AG04449 (cell line): ENCODE data around the gene RIMOC1.
A peak's percentile ranks its signal among the peaks of the same experiment; 100 is the strongest.

ENCODE experiments used
- CTCF ChIA-PET: fragments of 350-600 bp; formaldehyde crosslinking; extraction: SDS; loops from one replicate; lab custom pipeline; 2021; ENCODE audit warnings: antibody characterized with exemption; lab: Yijun Ruan, JAX
- POLR2A ChIA-PET: fragments of 400-600, 350-600 bp; formaldehyde crosslinking; extraction: SDS; loops from one replicate; lab custom pipeline; 2020; ENCODE audit warnings: antibody characterized with exemption, inconsistent platforms; lab: Yijun Ruan, JAX
- DNase-seq: peaks from one replicate; pipeline ENCODE4 v3.0.0-alpha.2; 2010; ENCODE audit warnings: low read depth, low spot score
- H3K4me3 ChIP-seq: 2 replicates; pipeline ENCODE4 v1.5.1; 2011; ENCODE audit warnings: low read depth, mild to moderate bottlenecking, control low read depth, low read length
- TF ChIP-seq, protein P1 (sequence below): IDR thresholded peaks from one replicate; pipeline ENCODE4 v1.5.1; 2011; ENCODE audit warnings: mild to moderate bottlenecking, moderate library complexity, low read length, control low read depth, inconsistent platforms; ENCODE audit not compliant: insufficient read depth; ENCODE audit errors: missing control alignments

RIMOC1 gene

DNA sequence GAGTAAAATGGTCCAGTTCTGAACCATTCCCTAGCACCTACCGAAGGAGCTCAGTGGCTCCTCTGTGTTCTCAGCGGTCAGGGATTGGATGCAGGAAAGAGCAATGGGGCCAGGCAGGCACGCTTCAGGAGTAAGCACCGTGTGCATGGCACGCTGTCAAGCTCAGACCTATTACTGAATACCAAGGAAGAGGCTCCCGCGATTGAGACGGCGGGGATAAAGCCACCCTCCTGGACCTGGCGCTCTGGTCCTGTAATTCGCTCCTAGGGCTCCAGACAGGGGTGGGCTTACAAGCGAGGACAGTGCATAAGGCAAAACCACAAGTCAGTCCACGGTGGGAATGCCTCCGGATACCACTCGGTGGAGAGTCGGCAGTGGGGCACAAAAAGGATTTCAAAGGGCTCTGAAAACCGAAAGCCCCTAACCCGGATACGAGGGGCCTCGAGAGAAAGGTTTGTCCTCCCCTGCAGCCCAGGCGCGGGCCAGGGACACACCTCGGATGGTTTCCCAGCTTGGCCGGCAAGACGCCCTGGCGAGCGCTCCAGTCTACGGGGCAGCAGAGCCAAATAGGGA, 34.9 kb upstream of the RIMOC1 start:
- CTCF ChIA-PET: interaction anchor here (1.0 to 6.0 kb wide), 4 partner anchors 13 to 898 kb away, joined by 4 to 49 read pairs (median 5); no protein-coding TSS in a partner anchor
- DNase-seq: no peak
- POLR2A ChIA-PET: interaction anchor here (1.0 kb wide), 2 partner anchors 35 to 57 kb away, joined by 3 to 7 read pairs; partner anchors contain the start of gene RIMOC1
- TF ChIP-seq, protein P1, sequence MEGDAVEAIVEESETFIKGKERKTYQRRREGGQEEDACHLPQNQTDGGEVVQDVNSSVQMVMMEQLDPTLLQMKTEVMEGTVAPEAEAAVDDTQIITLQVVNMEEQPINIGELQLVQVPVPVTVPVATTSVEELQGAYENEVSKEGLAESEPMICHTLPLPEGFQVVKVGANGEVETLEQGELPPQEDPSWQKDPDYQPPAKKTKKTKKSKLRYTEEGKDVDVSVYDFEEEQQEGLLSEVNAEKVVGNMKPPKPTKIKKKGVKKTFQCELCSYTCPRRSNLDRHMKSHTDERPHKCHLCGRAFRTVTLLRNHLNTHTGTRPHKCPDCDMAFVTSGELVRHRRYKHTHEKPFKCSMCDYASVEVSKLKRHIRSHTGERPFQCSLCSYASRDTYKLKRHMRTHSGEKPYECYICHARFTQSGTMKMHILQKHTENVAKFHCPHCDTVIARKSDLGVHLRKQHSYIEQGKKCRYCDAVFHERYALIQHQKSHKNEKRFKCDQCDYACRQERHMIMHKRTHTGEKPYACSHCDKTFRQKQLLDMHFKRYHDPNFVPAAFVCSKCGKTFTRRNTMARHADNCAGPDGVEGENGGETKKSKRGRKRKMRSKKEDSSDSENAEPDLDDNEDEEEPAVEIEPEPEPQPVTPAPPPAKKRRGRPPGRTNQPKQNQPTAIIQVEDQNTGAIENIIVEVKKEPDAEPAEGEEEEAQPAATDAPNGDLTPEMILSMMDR: no peak
- H3K4me3 ChIP-seq: peak overlapping the region; percentile 83

DNA sequence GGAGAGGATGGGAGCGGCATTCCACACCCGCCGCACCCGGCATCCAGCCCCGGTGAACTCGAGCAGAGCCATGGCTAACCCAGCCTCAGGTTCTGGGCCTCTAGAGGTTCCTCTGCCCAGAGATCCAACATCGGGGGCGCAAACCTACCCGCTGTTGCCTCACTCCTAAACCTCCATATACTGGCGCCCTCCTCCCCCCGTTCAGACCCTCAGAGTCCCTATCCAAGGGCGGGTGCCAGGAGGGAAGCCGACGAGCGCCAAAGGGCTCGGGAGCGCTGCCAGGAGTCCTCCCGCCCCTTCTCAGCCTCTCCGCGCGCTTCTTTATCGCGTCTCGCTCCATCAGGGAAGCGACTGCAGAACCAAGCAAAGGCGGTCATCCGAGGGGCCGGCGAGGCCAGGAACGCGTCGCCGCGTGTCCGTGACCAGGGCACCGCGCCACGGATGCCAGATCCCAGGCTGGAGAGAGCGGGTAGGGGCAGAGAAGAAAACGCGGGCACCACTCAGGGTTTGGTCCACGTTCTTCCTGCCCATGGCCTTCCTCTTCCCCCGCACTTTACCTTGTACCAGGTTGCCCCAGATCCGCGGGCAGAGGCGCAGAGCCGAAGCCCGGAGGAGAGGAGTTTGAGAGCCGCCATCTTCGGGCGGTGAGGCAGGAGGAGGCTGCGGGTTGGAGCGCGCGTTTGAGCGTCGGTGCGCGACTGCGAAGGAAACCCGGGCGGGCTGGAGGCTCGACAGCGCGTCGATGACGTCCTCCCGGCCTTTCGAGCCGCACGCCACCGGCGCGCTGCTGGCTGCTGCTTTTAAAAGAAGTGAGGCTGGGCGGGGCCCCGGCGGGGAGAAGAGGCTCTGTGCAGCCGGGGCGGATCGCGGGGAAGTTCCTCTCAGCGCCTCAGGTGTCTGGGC, 34.2 kb upstream of the RIMOC1 start, which contains the start of gene OXCT1:
Gene OXCT1, minus strand, starts transcription at position 702 of the 903 bp plus-strand sequence. Its CDS starts 67 bp downstream, at position 635.
- ChIA-PET POLR2A (interaction anchor here (1.0 kb wide), 1 partner anchor 34 kb away, joined by 7 read pairs; the partner anchor contains the start of gene RIMOC1), CTCF (interaction anchor here (1.0 to 6.0 kb wide), 3 partner anchors 13 to 897 kb away, joined by 4 to 49 read pairs (median 6); no protein-coding TSS in a partner anchor)
- TF ChIP-seq, protein P1: no peak
- no peak for DNase-seq
- peak within 1 kb of the TSS; percentile 83 for H3K4me3 ChIP-seq

DNA sequence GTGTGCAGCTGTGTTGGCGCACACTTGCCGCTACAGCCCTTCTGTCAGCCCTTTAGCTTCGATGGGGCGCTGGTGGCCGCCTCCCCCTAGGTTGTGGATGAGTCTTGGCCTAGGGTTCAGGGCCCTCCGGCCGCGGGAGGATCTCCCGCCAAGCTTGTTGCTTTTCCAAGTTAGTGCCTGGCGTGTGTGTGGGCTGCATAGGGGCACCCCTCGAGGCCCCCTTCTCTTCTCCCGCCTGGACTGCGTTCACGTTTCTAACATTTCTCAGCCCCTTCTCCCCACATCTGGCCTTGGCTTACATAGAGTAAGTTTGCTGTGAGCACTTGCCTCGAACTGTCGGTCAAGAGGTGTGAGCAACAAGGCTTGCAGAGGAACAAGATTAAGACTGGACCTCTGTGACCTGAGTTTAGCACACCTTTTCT, 33.5 kb upstream of the RIMOC1 start:
- POLR2A ChIA-PET: no interaction called here
- peak overlapping the region; percentile 83 for H3K4me3 ChIP-seq
- TF ChIP-seq, protein P1: no peak
- CTCF ChIA-PET: interaction anchor here (1.9 kb wide), 1 partner anchor 186 kb away, joined by 6 read pairs; no protein-coding TSS in a partner anchor
- no peak for DNase-seq

DNA sequence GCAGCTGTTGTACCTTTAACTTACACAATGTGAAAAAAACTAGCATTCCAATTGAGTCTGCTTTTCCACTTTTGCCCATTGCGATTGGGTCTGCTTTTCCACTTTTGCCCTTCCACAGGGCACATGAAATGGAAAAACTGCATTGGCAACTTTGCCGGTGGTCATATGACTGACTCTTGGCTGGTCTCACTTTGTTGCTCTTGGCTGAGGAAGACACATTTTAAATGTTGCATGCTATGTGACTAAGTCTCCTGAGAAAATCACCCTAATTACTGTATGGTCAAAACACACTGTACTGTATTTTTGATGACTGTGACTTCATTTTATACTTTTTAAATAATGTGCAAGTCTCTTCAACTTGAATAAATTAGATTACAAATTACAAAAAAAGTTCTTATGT, 32.3 kb upstream of the RIMOC1 start:
- TF ChIP-seq, protein P1: no peak
- ChIA-PET POLR2A (no interaction called here), CTCF (interaction anchor here (1.9 kb wide), 1 partner anchor 184 kb away, joined by 6 read pairs; no protein-coding TSS in a partner anchor)
- H3K4me3 ChIP-seq: no peak overlapping the region
- DNase-seq: peak; percentile 41

DNA sequence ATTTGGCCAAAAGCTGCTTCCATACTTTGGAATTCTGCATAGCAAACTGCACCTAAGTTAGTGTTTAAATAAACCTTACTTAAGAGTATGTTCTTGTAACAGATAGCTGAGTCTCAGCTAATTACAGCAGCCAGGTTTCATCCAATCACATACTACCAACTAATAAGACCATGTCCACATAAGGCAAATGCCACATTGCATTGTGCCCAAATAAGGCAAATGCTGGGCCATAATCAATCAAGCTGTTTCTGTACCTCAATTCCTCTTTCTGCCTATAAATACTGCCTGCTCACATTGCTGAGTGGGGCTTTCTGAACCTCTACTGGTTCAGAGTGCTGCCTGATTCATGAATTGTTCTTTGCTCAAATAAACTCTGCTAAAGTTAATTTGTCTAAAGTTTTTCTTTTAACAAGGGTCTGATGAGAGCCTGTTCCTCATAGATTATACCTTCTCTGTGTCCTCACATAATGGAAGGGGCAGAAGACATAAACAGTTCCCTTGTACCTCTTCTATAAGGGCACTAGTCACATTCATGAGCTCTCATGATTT, 29.6 kb upstream of the RIMOC1 start:
- ChIA-PET CTCF (interaction anchor here (1.2 kb wide), 1 partner anchor 18 kb away, joined by 4 read pairs; no protein-coding TSS in a partner anchor), POLR2A (no interaction called here)
- DNase-seq: no peak
- H3K4me3 ChIP-seq: no peak overlapping the region
- TF ChIP-seq, protein P1: no peak
